Adrenal gland (tissue), 5 donors: ENCODE data around the gene GLRB.

Source experiments
- POLR2A ChIP-seq, 2 donors: fragments of 450-650 bp; IDR thresholded peaks; one replicate each; pipeline ENCODE4 v1.6.1; 2017; ENCODE audit warnings: antibody characterized with exemption in 2 of 2, mild to moderate bottlenecking in 2 of 2, moderate library complexity in 1 of 2
- TF ChIP-seq, protein P1 (sequence below), 6 experiments: fragments of 450-650 bp in 4 of 6; fragments of 200-600 bp in 2 of 6; sonication (generic) in 1 of 6; IDR thresholded peaks; 1 replicate in 5 of 6; 2 replicates in 1 of 6; pipeline versions ENCODE4 v1.5.1 to v1.8.0; 2016 to 2021; ENCODE audit warnings: antibody characterized with exemption in 6 of 6, mild to moderate bottlenecking in 2 of 6, moderate library complexity in 1 of 6
- donor health status: DM: no; HTN: no; CAD: no.

GRCh38 chr4:157115613-157116335, 39.8 kb downstream of the GLRB start:
- TF ChIP-seq, protein P1, sequence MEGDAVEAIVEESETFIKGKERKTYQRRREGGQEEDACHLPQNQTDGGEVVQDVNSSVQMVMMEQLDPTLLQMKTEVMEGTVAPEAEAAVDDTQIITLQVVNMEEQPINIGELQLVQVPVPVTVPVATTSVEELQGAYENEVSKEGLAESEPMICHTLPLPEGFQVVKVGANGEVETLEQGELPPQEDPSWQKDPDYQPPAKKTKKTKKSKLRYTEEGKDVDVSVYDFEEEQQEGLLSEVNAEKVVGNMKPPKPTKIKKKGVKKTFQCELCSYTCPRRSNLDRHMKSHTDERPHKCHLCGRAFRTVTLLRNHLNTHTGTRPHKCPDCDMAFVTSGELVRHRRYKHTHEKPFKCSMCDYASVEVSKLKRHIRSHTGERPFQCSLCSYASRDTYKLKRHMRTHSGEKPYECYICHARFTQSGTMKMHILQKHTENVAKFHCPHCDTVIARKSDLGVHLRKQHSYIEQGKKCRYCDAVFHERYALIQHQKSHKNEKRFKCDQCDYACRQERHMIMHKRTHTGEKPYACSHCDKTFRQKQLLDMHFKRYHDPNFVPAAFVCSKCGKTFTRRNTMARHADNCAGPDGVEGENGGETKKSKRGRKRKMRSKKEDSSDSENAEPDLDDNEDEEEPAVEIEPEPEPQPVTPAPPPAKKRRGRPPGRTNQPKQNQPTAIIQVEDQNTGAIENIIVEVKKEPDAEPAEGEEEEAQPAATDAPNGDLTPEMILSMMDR (IDR thresholded peaks at IDR 0.05), result no peak
- TF ChIP-seq POLR2A (IDR thresholded peaks at IDR 0.05), result no peak
